HepG2 (cell line): Measurements from ENCODE around the gene BOD1L1. TPM values are rescaled to one million over a fixed set of nuclear protein-coding genes. Genes with fewer than 3 reads are reported as not detected.

ENCODE experiments used
- KMT2B ChIP-seq: IDR thresholded peaks from 2 replicates; pipeline ENCODE4 v1.6.1; 2016; ENCODE audit warnings: missing genetic modification reagents, missing compliant biosample characterization
- NKX3-1 ChIP-seq: sonication (generic); formaldehyde crosslinking; IDR thresholded peaks from 2 replicates; pipeline ENCODE4 v1.5.0; 2020; ENCODE audit warnings: missing genetic modification reagents
- RARA ChIP-seq: IDR thresholded peaks from 2 replicates; pipeline ENCODE4 v1.6.1; 2016; ENCODE audit warnings: missing genetic modification reagents, missing compliant biosample characterization
- REXO4 ChIP-seq: sonication (generic); formaldehyde crosslinking; IDR thresholded peaks from 2 replicates; pipeline ENCODE4 v1.8.0; 2022; ENCODE audit warnings: missing genetic modification reagents, mild to moderate bottlenecking, borderline replicate concordance
- YEATS4 ChIP-seq: sonication (generic); formaldehyde crosslinking; IDR thresholded peaks from 2 replicates; pipeline ENCODE4 v1.4.0; 2020; ENCODE audit warnings: missing genetic modification reagents, borderline replicate concordance
- ZFP36L1 ChIP-seq: sonication (generic); formaldehyde crosslinking; IDR thresholded peaks from 2 replicates; pipeline ENCODE4 v1.8.0; 2022; ENCODE audit warnings: mild to moderate bottlenecking, missing genetic modification reagents, moderate library complexity
- ZFP90 ChIP-seq: sonication (generic); formaldehyde crosslinking; IDR thresholded peaks from 2 replicates; pipeline ENCODE4 v1.8.0; 2022; ENCODE audit warnings: missing genetic modification reagents, mild to moderate bottlenecking, inconsistent platforms, borderline replicate concordance
- ZNF441 ChIP-seq: sonication (generic); formaldehyde crosslinking; IDR thresholded peaks from 2 replicates; pipeline ENCODE4 v1.7.0; 2021; ENCODE audit warnings: missing genetic modification reagents, borderline replicate concordance
- ZNF766 ChIP-seq: sonication (generic); formaldehyde crosslinking; IDR thresholded peaks from 2 replicates; pipeline ENCODE4 v1.5.0; 2020; ENCODE audit warnings: missing genetic modification reagents, borderline replicate concordance
- polyA plus RNA-seq, 8 experiments: library from polyadenylated mRNA; depleted of rRNA in 3 of 8; stranded (reverse) in 7 of 8; unstranded in 1 of 8; fragments of >200 nt; fragmentation: Illumina TruSeq in 4 of 8; extraction: Trizol in 4 of 8; gene quantifications; 2 replicates each; pipeline versions ENCODE4 v1.2.1 to v1.2.3, GENCODE V29; 2011 to 2016; ENCODE audit warnings: low read depth in 4 of 8, missing spikeins in 1 of 8, mixed read lengths in 1 of 8; ENCODE audit not compliant: insufficient read depth in 1 of 8
- total RNA-seq, 5 experiments: library from RNA; depleted of rRNA; stranded (reverse); fragments of >200 nt; fragmentation: Illumina TruSeq; extraction: Trizol; gene quantifications; 2 replicates each; pipeline ENCODE4 v1.2.3, GENCODE V29; 2016; ENCODE audit warnings: low read depth in 1 of 5
- TF ChIP-seq, protein P1 (sequence below): sonication (generic); formaldehyde crosslinking; IDR thresholded peaks from 2 replicates; pipeline ENCODE4 v1.8.0; 2022; ENCODE audit warnings: low read depth, missing genetic modification reagents
- TF ChIP-seq, protein P2 (sequence below): fragments of 450-650 bp; IDR thresholded peaks from 2 replicates; pipeline ENCODE4 v1.6.1; 2017
- TF ChIP-seq, protein P3 (sequence below): sonication (generic); formaldehyde crosslinking; IDR thresholded peaks from 2 replicates; pipeline ENCODE4 v1.5.0; 2020; ENCODE audit warnings: mild to moderate bottlenecking, missing genetic modification reagents
- TF ChIP-seq, protein P4 (sequence below): sonication (generic); formaldehyde crosslinking; IDR thresholded peaks from 2 replicates; pipeline ENCODE4 v1.4.0; 2020; ENCODE audit warnings: missing genetic modification reagents
- TF ChIP-seq, protein P5 (sequence below): sonication (generic); formaldehyde crosslinking; IDR thresholded peaks from 2 replicates; pipeline ENCODE4 v1.9.0; 2021; ENCODE audit warnings: missing genetic modification reagents, borderline replicate concordance
- TF ChIP-seq, protein P6 (sequence below): IDR thresholded peaks from 2 replicates; pipeline ENCODE4 v1.6.1; 2016; ENCODE audit warnings: low read depth

Gene BOD1L1
- total and polyA plus RNA-seq, 2 of the 13 experiments (the other 11 are each of a cell fraction or from before 2014, with no cell fraction given), result 11.7 to 17.9 TPM

DNA sequence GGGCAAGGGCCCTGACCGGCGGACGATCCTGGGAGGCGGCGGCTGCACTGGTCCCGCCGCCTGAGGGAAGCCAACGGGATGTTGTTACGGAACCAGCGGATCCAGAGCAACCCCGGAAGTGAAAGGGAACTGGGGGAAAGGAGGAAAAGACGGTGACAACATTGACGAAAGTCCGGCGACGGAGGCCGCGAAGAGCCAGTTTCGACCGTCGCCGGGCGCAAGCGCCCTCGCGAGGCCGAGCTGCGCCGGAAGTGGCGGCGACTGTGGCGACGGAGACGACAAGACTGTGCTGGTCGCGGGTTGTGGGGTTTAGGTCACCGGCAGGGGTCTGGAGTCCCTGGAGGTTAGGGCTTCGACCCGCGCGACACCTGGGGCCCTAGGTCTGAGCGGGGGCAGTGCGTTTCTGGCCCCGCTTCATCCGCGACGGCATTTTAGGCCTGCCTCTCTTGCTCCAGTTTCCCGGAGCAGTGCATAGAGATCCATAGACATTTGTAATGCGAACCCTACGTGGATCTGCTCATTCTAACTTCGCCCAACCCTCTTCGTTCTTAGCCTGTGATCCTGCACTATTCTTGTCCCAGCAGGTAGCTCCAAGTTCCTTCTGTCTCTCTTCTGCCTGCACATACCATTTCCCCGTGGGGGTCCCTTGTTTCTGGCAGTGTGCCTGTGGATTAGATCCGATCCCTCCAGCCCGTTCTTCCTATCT is at the start of gene BOD1L1 (continued):
- TF ChIP-seq, protein P1, sequence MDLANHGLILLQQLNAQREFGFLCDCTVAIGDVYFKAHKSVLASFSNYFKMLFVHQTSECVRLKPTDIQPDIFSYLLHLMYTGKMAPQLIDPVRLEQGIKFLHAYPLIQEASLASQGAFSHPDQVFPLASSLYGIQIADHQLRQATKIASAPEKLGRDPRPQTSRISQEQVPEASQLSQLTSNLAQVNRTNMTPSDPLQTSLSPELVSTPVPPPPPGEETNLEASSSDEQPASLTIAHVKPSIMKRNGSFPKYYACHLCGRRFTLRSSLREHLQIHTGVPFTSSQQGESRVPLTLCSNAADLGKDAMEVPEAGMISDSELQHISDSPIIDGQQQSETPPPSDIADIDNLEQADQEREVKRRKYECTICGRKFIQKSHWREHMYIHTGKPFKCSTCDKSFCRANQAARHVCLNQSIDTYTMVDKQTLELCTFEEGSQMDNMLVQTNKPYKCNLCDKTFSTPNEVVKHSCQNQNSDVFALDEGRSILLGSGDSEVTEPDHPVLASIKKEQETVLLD, result peak; percentile 76; the same call in 1 of the 2 replicates
- TF ChIP-seq YEATS4 (CRISPR knock-in tag), result peak; percentile 91
- TF ChIP-seq, protein P2, sequence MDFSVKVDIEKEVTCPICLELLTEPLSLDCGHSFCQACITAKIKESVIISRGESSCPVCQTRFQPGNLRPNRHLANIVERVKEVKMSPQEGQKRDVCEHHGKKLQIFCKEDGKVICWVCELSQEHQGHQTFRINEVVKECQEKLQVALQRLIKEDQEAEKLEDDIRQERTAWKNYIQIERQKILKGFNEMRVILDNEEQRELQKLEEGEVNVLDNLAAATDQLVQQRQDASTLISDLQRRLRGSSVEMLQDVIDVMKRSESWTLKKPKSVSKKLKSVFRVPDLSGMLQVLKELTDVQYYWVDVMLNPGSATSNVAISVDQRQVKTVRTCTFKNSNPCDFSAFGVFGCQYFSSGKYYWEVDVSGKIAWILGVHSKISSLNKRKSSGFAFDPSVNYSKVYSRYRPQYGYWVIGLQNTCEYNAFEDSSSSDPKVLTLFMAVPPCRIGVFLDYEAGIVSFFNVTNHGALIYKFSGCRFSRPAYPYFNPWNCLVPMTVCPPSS, result no peak
- TF ChIP-seq ZFP90 (CRISPR knock-in tag), result 0 out of 2 replicates have a peak, but pooled peaks have one; percentile 66
- TF ChIP-seq KMT2B (CRISPR knock-in tag), result peak; percentile 98
- TF ChIP-seq, protein P3, sequence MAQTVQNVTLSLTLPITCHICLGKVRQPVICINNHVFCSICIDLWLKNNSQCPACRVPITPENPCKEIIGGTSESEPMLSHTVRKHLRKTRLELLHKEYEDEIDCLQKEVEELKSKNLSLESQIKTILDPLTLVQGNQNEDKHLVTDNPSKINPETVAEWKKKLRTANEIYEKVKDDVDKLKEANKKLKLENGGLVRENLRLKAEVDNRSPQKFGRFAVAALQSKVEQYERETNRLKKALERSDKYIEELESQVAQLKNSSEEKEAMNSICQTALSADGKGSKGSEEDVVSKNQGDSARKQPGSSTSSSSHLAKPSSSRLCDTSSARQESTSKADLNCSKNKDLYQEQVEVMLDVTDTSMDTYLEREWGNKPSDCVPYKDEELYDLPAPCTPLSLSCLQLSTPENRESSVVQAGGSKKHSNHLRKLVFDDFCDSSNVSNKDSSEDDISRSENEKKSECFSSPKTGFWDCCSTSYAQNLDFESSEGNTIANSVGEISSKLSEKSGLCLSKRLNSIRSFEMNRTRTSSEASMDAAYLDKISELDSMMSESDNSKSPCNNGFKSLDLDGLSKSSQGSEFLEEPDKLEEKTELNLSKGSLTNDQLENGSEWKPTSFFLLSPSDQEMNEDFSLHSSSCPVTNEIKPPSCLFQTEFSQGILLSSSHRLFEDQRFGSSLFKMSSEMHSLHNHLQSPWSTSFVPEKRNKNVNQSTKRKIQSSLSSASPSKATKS (CRISPR knock-in tag), result no peak
- TF ChIP-seq, protein P4, sequence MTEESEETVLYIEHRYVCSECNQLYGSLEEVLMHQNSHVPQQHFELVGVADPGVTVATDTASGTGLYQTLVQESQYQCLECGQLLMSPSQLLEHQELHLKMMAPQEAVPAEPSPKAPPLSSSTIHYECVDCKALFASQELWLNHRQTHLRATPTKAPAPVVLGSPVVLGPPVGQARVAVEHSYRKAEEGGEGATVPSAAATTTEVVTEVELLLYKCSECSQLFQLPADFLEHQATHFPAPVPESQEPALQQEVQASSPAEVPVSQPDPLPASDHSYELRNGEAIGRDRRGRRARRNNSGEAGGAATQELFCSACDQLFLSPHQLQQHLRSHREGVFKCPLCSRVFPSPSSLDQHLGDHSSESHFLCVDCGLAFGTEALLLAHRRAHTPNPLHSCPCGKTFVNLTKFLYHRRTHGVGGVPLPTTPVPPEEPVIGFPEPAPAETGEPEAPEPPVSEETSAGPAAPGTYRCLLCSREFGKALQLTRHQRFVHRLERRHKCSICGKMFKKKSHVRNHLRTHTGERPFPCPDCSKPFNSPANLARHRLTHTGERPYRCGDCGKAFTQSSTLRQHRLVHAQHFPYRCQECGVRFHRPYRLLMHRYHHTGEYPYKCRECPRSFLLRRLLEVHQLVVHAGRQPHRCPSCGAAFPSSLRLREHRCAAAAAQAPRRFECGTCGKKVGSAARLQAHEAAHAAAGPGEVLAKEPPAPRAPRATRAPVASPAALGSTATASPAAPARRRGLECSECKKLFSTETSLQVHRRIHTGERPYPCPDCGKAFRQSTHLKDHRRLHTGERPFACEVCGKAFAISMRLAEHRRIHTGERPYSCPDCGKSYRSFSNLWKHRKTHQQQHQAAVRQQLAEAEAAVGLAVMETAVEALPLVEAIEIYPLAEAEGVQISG (CRISPR knock-in tag), result peak; percentile 97
- TF ChIP-seq NKX3-1, result no peak
- no peak for TF ChIP-seq ZNF766 (CRISPR knock-in tag)
- no peak for TF ChIP-seq ZFP36L1 (CRISPR knock-in tag)
- TF ChIP-seq, protein P5, sequence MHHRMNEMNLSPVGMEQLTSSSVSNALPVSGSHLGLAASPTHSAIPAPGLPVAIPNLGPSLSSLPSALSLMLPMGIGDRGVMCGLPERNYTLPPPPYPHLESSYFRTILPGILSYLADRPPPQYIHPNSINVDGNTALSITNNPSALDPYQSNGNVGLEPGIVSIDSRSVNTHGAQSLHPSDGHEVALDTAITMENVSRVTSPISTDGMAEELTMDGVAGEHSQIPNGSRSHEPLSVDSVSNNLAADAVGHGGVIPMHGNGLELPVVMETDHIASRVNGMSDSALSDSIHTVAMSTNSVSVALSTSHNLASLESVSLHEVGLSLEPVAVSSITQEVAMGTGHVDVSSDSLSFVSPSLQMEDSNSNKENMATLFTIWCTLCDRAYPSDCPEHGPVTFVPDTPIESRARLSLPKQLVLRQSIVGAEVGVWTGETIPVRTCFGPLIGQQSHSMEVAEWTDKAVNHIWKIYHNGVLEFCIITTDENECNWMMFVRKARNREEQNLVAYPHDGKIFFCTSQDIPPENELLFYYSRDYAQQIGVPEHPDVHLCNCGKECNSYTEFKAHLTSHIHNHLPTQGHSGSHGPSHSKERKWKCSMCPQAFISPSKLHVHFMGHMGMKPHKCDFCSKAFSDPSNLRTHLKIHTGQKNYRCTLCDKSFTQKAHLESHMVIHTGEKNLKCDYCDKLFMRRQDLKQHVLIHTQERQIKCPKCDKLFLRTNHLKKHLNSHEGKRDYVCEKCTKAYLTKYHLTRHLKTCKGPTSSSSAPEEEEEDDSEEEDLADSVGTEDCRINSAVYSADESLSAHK (CRISPR knock-in tag), result no peak
- TF ChIP-seq, protein P6, sequence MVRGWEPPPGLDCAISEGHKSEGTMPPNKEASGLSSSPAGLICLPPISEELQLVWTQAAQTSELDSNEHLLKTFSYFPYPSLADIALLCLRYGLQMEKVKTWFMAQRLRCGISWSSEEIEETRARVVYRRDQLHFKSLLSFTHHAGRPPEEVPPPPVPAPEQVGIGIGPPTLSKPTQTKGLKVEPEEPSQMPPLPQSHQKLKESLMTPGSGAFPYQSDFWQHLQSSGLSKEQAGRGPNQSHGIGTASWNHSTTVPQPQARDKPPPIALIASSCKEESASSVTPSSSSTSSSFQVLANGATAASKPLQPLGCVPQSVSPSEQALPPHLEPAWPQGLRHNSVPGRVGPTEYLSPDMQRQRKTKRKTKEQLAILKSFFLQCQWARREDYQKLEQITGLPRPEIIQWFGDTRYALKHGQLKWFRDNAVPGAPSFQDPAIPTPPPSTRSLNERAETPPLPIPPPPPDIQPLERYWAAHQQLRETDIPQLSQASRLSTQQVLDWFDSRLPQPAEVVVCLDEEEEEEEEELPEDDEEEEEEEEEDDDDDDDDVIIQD (CRISPR knock-in tag), result peak; percentile 67
- no peak for TF ChIP-seq REXO4 (CRISPR knock-in tag)
- TF ChIP-seq ZNF441 (CRISPR knock-in tag), result peak; percentile 68; the same call in 1 of the 2 replicates
- TF ChIP-seq RARA (CRISPR knock-in tag), result peak; percentile 52; the same call in 1 of the 2 replicates
